Measurements from ENCODE around the gene ATP9A.

- TF ChIP-seq CTCF (conservative IDR thresholded peaks at IDR 0.05; ENCODE audit: low read depth, low read length) (no peak), MXI1 (IDR thresholded peaks at IDR 0.05; ENCODE audit: borderline replicate concordance, low read depth, low read length) (no peak), POLR2A (IDR thresholded peaks at IDR 0.05; ENCODE audit: low read depth, low read length) (no peak), ELK1 (IDR thresholded peaks at IDR 0.05; ENCODE audit: borderline replicate concordance, low read depth, low read length) (no peak)
Observed at GRCh38 chr20:51598556-51598955, 169.6 kb downstream of the ATP9A start.
